Testis (tissue), 2 donors: ENCODE data around the gene BBX.
A peak's percentile ranks its signal among the peaks of the same experiment; 100 is the strongest.

Experiments used
- POLR2A ChIP-seq: fragments of 450-650 bp; IDR thresholded peaks from one replicate; pipeline ENCODE4 v1.6.1; 2017; ENCODE audit warnings: antibody characterized with exemption, mild to moderate bottlenecking, moderate library complexity
- TF ChIP-seq, protein P1 (sequence below), 3 experiments: fragments of 450-650 bp in 2 of 3; fragments of 200-600 bp in 1 of 3; sonication (generic) in 1 of 3; IDR thresholded peaks; one replicate each; pipeline ENCODE4 v1.5.1; 2016 to 2019; ENCODE audit warnings: antibody characterized with exemption in 3 of 3, mild to moderate bottlenecking in 2 of 3, moderate library complexity in 1 of 3

- TF ChIP-seq, protein P1, sequence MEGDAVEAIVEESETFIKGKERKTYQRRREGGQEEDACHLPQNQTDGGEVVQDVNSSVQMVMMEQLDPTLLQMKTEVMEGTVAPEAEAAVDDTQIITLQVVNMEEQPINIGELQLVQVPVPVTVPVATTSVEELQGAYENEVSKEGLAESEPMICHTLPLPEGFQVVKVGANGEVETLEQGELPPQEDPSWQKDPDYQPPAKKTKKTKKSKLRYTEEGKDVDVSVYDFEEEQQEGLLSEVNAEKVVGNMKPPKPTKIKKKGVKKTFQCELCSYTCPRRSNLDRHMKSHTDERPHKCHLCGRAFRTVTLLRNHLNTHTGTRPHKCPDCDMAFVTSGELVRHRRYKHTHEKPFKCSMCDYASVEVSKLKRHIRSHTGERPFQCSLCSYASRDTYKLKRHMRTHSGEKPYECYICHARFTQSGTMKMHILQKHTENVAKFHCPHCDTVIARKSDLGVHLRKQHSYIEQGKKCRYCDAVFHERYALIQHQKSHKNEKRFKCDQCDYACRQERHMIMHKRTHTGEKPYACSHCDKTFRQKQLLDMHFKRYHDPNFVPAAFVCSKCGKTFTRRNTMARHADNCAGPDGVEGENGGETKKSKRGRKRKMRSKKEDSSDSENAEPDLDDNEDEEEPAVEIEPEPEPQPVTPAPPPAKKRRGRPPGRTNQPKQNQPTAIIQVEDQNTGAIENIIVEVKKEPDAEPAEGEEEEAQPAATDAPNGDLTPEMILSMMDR (IDR thresholded peaks at IDR 0.05), result peak in 1 of 3 experiments; percentile 9
- no peak for TF ChIP-seq POLR2A
Measured at GRCh38 chr3:107794664-107795443, 272.1 kb downstream of the BBX start.
